Progenitor cell of endocrine pancreas (in vitro differentiated cells): ENCODE results near the gene PGM2. TPM values are rescaled to one million over a fixed set of nuclear protein-coding genes. Genes with fewer than 3 reads are reported as not detected.

Experiments
- DNase-seq: peaks from one replicate; pipeline ENCODE4 v3.0.0; 2021; ENCODE audit warnings: low spot score; ENCODE audit not compliant: unreplicated experiment
- H3K27ac Mint-ChIP-seq: 2 replicates; pipeline ENCODE4 v1.8.0; 2021; ENCODE audit warnings: mild to moderate bottlenecking, moderate library complexity, mixed read lengths
- H3K27me3 Mint-ChIP-seq: 2 replicates; pipeline ENCODE4 v1.8.0; 2021; ENCODE audit warnings: mixed read lengths
- H3K36me3 Mint-ChIP-seq: 2 replicates; pipeline ENCODE4 v1.8.0; 2022; ENCODE audit warnings: mixed read lengths; ENCODE audit not compliant: insufficient read depth
- H3K4me1 Mint-ChIP-seq: 2 replicates; pipeline ENCODE4 v1.8.0; 2021; ENCODE audit warnings: low read depth, mixed read lengths
- H3K4me3 Mint-ChIP-seq: 2 replicates; pipeline ENCODE4 v1.8.0; 2021; ENCODE audit warnings: low read depth, mild to moderate bottlenecking, moderate library complexity, mixed read lengths
- H3K9me3 Mint-ChIP-seq: 2 replicates; pipeline ENCODE4 v1.8.0; 2021; ENCODE audit warnings: low read depth, mixed read lengths
- total RNA-seq: library from RNA; stranded (reverse); gene quantifications from 2 replicates; pipeline ENCODE4 v1.2.1, GENCODE V29; 2021
- TF ChIP-seq, protein P1 (sequence below): fragments of 200-600 bp; sonication (generic); IDR thresholded peaks from one replicate; pipeline ENCODE4 v1.5.0; 2021; ENCODE audit warnings: antibody characterized with exemption, mild to moderate bottlenecking; ENCODE audit not compliant: unreplicated experiment

The PGM2 gene
- total RNA-seq, 1 donor from 2014 or later: 25.9 TPM

DNA sequence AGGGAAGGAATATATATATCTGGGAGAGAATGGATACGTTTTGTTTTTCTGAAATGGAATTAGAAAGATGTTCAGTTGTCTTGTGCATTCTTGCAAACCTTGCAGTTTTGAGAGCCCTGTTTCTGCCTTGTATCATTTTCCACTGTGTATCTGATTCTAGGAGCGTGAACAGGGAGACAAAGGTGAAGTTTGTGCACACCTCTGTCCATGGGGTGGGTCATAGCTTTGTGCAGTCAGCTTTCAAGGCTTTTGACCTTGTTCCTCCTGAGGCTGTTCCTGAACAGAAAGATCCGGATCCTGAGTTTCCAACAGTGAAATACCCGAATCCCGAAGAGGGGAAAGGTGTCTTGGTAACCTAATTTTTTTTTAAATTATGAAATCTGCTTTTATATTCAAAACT, 17.7 kb downstream of the PGM2 start:
- TF ChIP-seq, protein P1, sequence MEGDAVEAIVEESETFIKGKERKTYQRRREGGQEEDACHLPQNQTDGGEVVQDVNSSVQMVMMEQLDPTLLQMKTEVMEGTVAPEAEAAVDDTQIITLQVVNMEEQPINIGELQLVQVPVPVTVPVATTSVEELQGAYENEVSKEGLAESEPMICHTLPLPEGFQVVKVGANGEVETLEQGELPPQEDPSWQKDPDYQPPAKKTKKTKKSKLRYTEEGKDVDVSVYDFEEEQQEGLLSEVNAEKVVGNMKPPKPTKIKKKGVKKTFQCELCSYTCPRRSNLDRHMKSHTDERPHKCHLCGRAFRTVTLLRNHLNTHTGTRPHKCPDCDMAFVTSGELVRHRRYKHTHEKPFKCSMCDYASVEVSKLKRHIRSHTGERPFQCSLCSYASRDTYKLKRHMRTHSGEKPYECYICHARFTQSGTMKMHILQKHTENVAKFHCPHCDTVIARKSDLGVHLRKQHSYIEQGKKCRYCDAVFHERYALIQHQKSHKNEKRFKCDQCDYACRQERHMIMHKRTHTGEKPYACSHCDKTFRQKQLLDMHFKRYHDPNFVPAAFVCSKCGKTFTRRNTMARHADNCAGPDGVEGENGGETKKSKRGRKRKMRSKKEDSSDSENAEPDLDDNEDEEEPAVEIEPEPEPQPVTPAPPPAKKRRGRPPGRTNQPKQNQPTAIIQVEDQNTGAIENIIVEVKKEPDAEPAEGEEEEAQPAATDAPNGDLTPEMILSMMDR: no peak
- peaks cover 26% of the 10 kb centered on the region for H3K36me3 Mint-ChIP-seq
- no peak overlapping the region for H3K4me3 Mint-ChIP-seq
- no peaks in the 10 kb centered on the region for H3K9me3 Mint-ChIP-seq
- H3K27ac Mint-ChIP-seq: no peak overlapping the region
- no peaks in the 10 kb centered on the region for H3K27me3 Mint-ChIP-seq
- DNase-seq: no peak
- peaks cover 2% of the 10 kb centered on the region for H3K4me1 Mint-ChIP-seq

DNA sequence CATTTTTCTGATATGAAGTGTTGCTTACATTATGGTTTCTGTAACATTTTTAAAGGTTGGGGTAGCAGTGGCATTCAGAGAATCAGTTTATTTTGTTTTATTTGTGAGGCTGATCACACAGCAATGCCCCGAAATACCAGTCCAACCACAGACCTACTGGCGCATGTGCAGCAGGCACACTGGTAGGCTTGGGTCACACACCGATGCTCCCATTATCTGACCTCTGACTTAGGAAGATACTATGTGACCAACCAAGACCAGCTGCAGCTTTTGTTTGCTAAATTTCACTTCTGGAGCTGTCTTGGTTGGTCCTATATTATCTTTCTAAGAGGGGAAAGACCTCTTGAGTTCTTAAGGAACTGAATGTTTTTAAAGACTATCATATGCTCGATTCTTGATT, 18.7 kb downstream of the PGM2 start:
- peaks cover 26% of the 10 kb centered on the region for H3K36me3 Mint-ChIP-seq
- no peak for DNase-seq
- no peak overlapping the region for H3K4me3 Mint-ChIP-seq

DNA sequence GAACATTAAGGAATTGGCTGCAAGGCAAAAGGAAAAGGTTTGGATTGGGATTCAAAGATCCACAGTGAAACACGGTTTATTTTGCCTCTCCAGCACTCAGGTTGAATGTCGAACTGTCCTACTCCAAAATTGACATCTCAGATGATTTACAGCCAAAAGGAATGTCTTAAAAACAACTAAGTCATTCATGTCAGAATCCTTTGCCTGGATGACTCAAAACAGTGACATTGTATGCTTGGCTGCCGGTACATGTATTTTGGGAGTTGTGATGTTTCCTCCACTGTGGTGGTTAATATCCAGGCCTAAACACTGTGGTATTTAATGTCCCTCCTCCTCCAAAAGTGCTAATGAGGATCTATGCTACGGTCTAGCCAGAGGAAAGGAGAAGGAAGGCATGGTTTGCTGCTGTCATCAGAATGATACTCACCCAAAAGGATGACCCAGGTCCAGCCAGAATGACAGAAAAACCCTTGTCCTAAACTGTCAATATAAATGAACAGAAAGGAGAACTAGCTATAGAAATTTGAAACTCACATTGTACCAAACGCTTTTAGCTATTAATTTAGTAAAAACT, 20.9 kb downstream of the PGM2 start:
- DNase-seq: no peak
- H3K36me3 Mint-ChIP-seq: peaks cover 24% of the 10 kb centered on the region
- peaks cover 2% of the 10 kb centered on the region for H3K4me1 Mint-ChIP-seq
- H3K27me3 Mint-ChIP-seq: no peaks in the 10 kb centered on the region
- H3K9me3 Mint-ChIP-seq: no peaks in the 10 kb centered on the region
- no peak overlapping the region for H3K27ac Mint-ChIP-seq
- H3K4me3 Mint-ChIP-seq: no peak overlapping the region
- TF ChIP-seq, protein P1: no peak

More for the DNA sequence above, 18.7 kb downstream of the PGM2 start:
- TF ChIP-seq, protein P1: no peak
- peaks cover 2% of the 10 kb centered on the region for H3K4me1 Mint-ChIP-seq
- no peak overlapping the region for H3K27ac Mint-ChIP-seq
- no peaks in the 10 kb centered on the region for H3K9me3 Mint-ChIP-seq
- H3K27me3 Mint-ChIP-seq: no peaks in the 10 kb centered on the region

DNA sequence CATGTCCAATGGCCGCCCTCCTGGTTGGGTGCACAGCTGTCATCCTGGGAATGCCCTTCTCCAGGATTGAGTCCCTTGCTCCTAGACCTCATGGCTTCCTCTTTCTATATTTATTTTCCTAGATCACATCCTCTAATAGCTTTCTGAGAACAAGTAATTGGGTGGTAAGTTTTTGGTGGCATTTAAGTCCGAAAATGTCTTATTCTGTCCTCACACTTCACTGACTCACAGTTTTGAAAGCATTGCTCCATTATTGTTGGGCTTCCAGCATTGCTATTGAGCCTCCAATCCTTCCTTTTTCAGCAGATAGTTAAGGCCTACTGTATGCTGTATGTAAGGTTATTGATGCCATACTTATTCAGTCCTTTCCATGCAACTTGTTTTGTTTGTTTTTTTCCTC, 25.9 kb downstream of the PGM2 start:
- Mint-ChIP-seq H3K4me1 (no peaks in the 10 kb centered on the region), H3K9me3 (no peaks in the 10 kb centered on the region), H3K4me3 (no peak overlapping the region), H3K36me3 (peaks cover 11% of the 10 kb centered on the region), H3K27me3 (no peaks in the 10 kb centered on the region), H3K27ac (no peak overlapping the region)
- no peak for DNase-seq
- TF ChIP-seq, protein P1: no peak

DNA sequence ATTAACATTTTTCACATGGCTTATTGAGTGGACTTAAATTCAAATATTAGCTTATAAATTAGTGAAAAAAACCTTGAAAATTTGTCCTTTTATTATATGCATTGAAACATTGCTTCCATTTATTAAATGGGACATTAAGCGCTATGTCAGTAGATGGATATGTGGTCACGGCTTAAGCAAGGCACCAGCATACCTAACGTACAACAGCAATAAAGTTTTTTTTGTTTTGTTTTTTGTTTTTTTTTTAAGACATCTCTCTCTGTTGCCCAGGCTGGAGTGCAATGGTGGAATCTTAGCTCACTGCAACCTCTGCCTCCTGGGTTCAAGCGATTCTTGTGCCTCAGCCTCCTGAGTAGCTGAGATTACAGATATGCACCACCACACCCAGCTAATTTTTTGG, 31.6 kb downstream of the PGM2 start:
- no peak overlapping the region for H3K4me3 Mint-ChIP-seq
- H3K9me3 Mint-ChIP-seq: no peaks in the 10 kb centered on the region
- no peak for DNase-seq
- no peaks in the 10 kb centered on the region for H3K4me1 Mint-ChIP-seq
- no peaks in the 10 kb centered on the region for H3K27me3 Mint-ChIP-seq
- peaks cover 9% of the 10 kb centered on the region for H3K36me3 Mint-ChIP-seq
- TF ChIP-seq, protein P1: no peak
- H3K27ac Mint-ChIP-seq: no peak overlapping the region
